ENCODE data around the gene ZNF169.
"Not testable (repeated sequence)": the region's sequence is repeated elsewhere in the genome, so short reads cannot be mapped to it uniquely, and the experiment has no call there.

Gene ZNF169

DNA sequence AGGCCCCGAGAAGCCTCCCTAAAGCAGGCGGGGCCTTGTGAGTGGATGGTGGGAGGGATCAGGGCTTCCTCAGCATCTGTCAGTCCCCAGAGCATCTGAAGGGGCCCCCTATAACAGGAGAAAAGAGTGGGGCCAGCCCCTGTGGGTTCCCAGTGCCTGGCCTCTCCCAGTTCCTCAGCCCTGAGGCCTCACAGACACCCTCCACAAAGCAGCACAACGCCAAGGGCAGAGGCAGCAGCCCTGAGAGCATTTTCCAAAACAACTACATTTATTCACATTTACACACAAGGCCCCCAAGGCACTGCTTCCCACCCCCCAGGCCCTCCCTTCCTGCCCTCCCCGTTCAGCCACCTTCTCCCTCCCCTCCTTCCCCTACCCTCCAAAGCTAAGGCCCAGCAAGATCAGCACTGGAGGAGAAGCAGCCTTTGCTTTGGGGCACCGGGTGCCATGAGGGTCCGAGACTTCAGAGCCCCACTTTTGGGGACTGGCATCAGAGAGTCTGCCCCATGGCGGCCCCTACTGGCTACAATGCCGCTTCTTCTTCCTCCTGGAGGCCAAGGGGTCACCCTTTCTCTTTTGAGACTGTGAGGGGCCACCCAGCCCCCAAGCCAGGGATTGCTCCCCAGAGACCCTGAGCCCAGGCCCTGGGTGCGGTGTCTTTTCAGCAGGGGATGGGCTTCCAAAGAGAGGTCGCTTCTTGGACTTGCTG is 59.0 kb downstream of the ZNF169 start:
- H3K9ac ChIP-seq; H2AFZ ChIP-seq (ENCODE audit: low read depth); H3K36me3 ChIP-seq (ENCODE audit: insufficient read depth); H3K4me2 ChIP-seq; H3K4me1 ChIP-seq (ENCODE audit: low read depth, poor library complexity, severe bottlenecking); H3K27me3 ChIP-seq (ENCODE audit: insufficient read depth, low read depth); H3K4me3 ChIP-seq (IDR thresholded peaks at IDR 0.05; ENCODE audit: insufficient read depth, low read depth, low read length); H4K20me1 ChIP-seq (ENCODE audit: insufficient read depth); H3K79me2 ChIP-seq (ENCODE audit: insufficient read depth, low read depth); H3K27ac ChIP-seq: not testable (repeated sequence)

GRCh38 chr9:94322342-94322940 is 63.3 kb downstream of the ZNF169 start:
- H2AFZ ChIP-seq (ENCODE audit: low read depth); H3K27me3 ChIP-seq (ENCODE audit: insufficient read depth, low read depth); H3K4me2 ChIP-seq; H3K4me3 ChIP-seq (IDR thresholded peaks at IDR 0.05; ENCODE audit: insufficient read depth, low read depth, low read length); H3K36me3 ChIP-seq (ENCODE audit: insufficient read depth); H3K9ac ChIP-seq; H3K27ac ChIP-seq; H3K79me2 ChIP-seq (ENCODE audit: insufficient read depth, low read depth); H3K4me1 ChIP-seq (ENCODE audit: low read depth, poor library complexity, severe bottlenecking); H4K20me1 ChIP-seq (ENCODE audit: insufficient read depth): not testable (repeated sequence)

DNA sequence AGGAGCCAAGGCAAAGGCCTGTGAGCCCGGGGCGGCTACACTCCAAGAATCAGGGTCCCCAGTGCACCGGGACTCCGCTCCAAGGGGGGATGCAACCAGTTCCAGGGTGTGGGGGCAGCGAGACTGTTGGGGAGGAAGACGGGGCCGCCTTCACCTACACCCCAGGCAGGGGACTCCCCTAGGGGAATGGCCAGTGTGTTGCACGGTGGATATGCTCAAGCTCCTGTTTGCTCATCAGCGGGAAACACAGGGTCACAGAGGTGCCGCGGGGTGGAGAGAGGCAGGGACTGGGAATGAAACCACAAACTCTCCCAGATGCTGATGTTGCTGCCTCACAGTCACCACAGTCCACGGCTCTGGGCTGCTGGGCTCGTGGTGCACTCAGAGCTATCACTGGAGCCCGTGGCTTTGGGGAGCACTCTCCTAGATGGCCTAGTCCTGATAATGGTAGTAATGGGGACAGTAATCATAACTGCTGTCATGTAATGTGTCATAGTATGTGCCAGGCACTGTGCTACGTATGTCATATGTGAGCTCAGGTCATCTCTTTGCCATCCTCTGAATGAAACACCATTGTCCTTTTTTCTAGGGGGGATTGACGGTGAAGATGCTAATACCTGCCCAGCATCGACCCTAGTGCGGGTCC is 64.2 kb downstream of the ZNF169 start:
- H3K36me3 ChIP-seq (ENCODE audit: insufficient read depth); H3K4me3 ChIP-seq (IDR thresholded peaks at IDR 0.05; ENCODE audit: insufficient read depth, low read depth, low read length); H3K4me1 ChIP-seq (ENCODE audit: low read depth, poor library complexity, severe bottlenecking); H3K79me2 ChIP-seq (ENCODE audit: insufficient read depth, low read depth); H3K4me2 ChIP-seq; H3K27me3 ChIP-seq (ENCODE audit: insufficient read depth, low read depth); H2AFZ ChIP-seq (ENCODE audit: low read depth); H3K27ac ChIP-seq; H3K9ac ChIP-seq; H4K20me1 ChIP-seq (ENCODE audit: insufficient read depth): not testable (repeated sequence)

DNA sequence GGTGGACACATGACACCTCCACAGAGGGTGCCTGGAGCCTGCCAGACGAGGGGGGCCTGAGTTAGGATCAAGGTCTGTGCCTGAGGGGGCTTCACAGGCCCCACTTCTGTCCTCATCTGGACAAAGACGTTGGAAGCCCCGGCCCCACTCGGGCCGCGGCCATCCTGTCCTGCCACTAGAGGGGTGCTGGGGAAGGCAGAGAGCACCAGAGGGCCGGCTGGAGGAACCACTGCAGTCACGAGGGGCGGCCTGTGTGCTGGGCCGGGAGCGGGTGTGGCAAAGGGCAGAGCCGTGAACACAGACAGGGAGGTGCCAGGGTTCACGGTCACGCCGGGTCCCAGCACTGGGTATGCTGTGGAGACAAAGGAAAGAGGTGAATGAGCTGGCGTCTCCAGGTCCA is 66.5 kb downstream of the ZNF169 start:
- H3K4me1 ChIP-seq (ENCODE audit: low read depth, poor library complexity, severe bottlenecking); H3K79me2 ChIP-seq (ENCODE audit: insufficient read depth, low read depth): not testable (repeated sequence)

DNA sequence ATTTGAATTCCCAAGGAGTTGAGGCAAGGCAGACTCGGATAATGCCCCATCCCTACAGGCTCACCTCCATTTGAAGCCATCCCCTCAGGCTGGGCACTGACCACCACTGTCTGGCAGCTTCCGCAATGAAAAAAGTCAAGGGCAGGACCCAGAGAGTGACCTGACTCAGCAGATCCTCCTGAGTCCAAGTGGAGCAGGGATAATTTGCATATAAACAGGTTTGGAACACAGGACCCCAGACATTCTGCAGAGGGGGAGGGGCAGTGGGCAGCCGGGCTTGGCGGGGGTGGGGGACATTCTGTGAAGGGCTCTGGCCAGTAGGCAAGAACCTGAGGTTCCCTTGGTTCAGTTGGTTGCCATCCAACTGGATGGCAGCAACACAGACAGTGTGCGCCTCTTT is 69.4 kb downstream of the ZNF169 start, which contains the start of gene NUTM2F:
Gene NUTM2F (minus strand): TSS at position 101 of the 400 bp plus-strand sequence. CDS start 21 bp downstream, at position 80.
- H2AFZ ChIP-seq (ENCODE audit: low read depth); H3K4me2 ChIP-seq: not testable (repeated sequence)

More for the DNA sequence above, 66.5 kb downstream of the ZNF169 start:
- H3K36me3 ChIP-seq (ENCODE audit: insufficient read depth); H3K4me2 ChIP-seq; H3K27ac ChIP-seq; H2AFZ ChIP-seq (ENCODE audit: low read depth); H3K4me3 ChIP-seq (IDR thresholded peaks at IDR 0.05; ENCODE audit: insufficient read depth, low read depth, low read length); H3K27me3 ChIP-seq (ENCODE audit: insufficient read depth, low read depth); H3K9ac ChIP-seq; H4K20me1 ChIP-seq (ENCODE audit: insufficient read depth): not testable (repeated sequence)

DNA sequence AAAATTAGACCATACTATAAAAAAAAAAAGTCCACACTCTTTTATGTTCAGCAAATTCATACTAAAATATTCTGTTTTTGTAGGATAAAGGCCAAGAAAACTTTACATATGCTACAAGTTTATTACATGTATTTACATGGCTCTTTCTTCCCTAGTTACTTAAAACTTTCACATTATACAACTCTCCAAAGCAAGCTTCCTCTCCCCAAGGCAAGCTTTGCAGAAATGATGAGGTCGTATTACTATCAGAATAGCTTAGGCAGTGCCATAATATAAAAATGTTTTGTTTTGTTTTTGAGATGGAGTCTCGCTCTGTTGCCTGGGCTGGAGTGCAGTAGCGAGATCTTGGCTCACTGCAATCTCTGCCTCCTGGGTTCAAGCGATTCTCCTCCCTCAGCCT is 77.3 kb downstream of the ZNF169 start:
- H3K4me2 ChIP-seq; H3K4me1 ChIP-seq (ENCODE audit: low read depth, poor library complexity, severe bottlenecking); H3K9ac ChIP-seq; H4K20me1 ChIP-seq (ENCODE audit: insufficient read depth); H3K4me3 ChIP-seq (IDR thresholded peaks at IDR 0.05; ENCODE audit: insufficient read depth, low read depth, low read length); H3K27me3 ChIP-seq (ENCODE audit: insufficient read depth, low read depth); H3K79me2 ChIP-seq (ENCODE audit: insufficient read depth, low read depth); H3K27ac ChIP-seq; H2AFZ ChIP-seq (ENCODE audit: low read depth); H3K36me3 ChIP-seq (ENCODE audit: insufficient read depth): not testable (repeated sequence)

More for the DNA sequence above, 69.4 kb downstream of the ZNF169 start, which contains the start of gene NUTM2F:
- H3K79me2 ChIP-seq (ENCODE audit: insufficient read depth, low read depth); H4K20me1 ChIP-seq (ENCODE audit: insufficient read depth); H3K4me1 ChIP-seq (ENCODE audit: low read depth, poor library complexity, severe bottlenecking); H3K27ac ChIP-seq; H3K9ac ChIP-seq; H3K27me3 ChIP-seq (ENCODE audit: insufficient read depth, low read depth); H3K36me3 ChIP-seq (ENCODE audit: insufficient read depth); H3K4me3 ChIP-seq (IDR thresholded peaks at IDR 0.05; ENCODE audit: insufficient read depth, low read depth, low read length): not testable (repeated sequence)

- H2AFZ ChIP-seq (ENCODE audit: low read depth); H3K27ac ChIP-seq; H3K4me1 ChIP-seq (ENCODE audit: low read depth, poor library complexity, severe bottlenecking); H3K27me3 ChIP-seq (ENCODE audit: insufficient read depth, low read depth); H3K4me3 ChIP-seq (IDR thresholded peaks at IDR 0.05; ENCODE audit: insufficient read depth, low read depth, low read length); H4K20me1 ChIP-seq (ENCODE audit: insufficient read depth); H3K4me2 ChIP-seq; H3K79me2 ChIP-seq (ENCODE audit: insufficient read depth, low read depth); H3K36me3 ChIP-seq (ENCODE audit: insufficient read depth); H3K9ac ChIP-seq: not testable (repeated sequence)
Observed at GRCh38 chr9:94338723-94339122, 79.6 kb downstream of the ZNF169 start.

DNA sequence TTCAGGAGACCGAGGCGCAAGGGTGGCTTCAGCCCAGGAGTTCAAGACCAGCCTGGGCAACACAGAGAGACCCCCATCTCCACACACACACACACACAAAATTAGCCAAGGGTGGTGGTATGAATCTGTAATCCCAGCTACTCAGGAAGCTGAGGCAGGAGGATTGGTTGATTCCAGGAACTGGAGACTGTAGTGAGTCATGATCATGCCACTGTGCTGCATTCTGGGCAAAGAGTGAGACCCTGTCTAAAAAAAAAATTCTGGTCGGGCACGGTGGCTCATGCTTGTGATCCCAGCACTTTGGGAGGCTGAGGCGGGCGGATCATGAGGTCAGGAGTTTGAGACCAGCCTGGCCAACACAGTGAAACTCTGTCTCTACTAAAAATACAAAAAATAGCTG is 80.6 kb downstream of the ZNF169 start:
- H3K4me3 ChIP-seq (IDR thresholded peaks at IDR 0.05; ENCODE audit: insufficient read depth, low read depth, low read length); H3K27me3 ChIP-seq (ENCODE audit: insufficient read depth, low read depth); H3K4me2 ChIP-seq; H3K9ac ChIP-seq; H2AFZ ChIP-seq (ENCODE audit: low read depth); H3K27ac ChIP-seq; H3K79me2 ChIP-seq (ENCODE audit: insufficient read depth, low read depth); H3K4me1 ChIP-seq (ENCODE audit: low read depth, poor library complexity, severe bottlenecking); H4K20me1 ChIP-seq (ENCODE audit: insufficient read depth); H3K36me3 ChIP-seq (ENCODE audit: insufficient read depth): not testable (repeated sequence)

GRCh38 chr9:94340750-94341149 is 81.7 kb downstream of the ZNF169 start:
- H3K9ac ChIP-seq; H3K36me3 ChIP-seq (ENCODE audit: insufficient read depth); H3K27me3 ChIP-seq (ENCODE audit: insufficient read depth, low read depth); H3K4me3 ChIP-seq (IDR thresholded peaks at IDR 0.05; ENCODE audit: insufficient read depth, low read depth, low read length); H4K20me1 ChIP-seq (ENCODE audit: insufficient read depth); H3K4me1 ChIP-seq (ENCODE audit: low read depth, poor library complexity, severe bottlenecking); H3K27ac ChIP-seq; H2AFZ ChIP-seq (ENCODE audit: low read depth); H3K79me2 ChIP-seq (ENCODE audit: insufficient read depth, low read depth); H3K4me2 ChIP-seq: not testable (repeated sequence)

DNA sequence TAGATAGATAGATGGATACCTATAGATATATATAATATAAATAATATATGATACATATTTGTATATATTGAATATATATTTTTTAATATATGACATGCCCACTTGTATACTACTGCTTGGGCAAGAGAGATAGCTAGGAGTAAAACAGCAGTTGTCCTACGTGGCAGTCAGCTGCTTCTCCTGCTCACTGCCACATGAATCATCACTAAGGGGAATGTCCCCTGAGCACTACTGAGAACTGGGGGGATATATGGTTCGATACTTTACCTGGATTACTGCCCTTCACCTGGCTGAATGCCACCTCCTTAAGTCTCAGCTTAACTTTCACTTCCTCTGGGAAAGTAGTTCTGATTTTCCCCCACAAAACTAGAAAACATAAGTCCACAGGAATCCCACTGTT is 82.6 kb downstream of the ZNF169 start:
- not testable (repeated sequence) for H3K27me3 ChIP-seq (ENCODE audit: insufficient read depth, low read depth); H3K4me1 ChIP-seq (ENCODE audit: low read depth, poor library complexity, severe bottlenecking); H3K9ac ChIP-seq; H3K36me3 ChIP-seq (ENCODE audit: insufficient read depth); H3K4me2 ChIP-seq; H3K4me3 ChIP-seq (IDR thresholded peaks at IDR 0.05; ENCODE audit: insufficient read depth, low read depth, low read length); H2AFZ ChIP-seq (ENCODE audit: low read depth); H3K27ac ChIP-seq; H3K79me2 ChIP-seq (ENCODE audit: insufficient read depth, low read depth); H4K20me1 ChIP-seq (ENCODE audit: insufficient read depth)

All from KMS-11 (cell line).